Activated B cell treated with CpG ODN at 0.5 μM for 24 hours (primary cell): ENCODE results near the gene KAT14. TPM values are rescaled to one million over a fixed set of nuclear protein-coding genes. Genes with fewer than 3 reads are reported as not detected.
"Not testable (repeated sequence)": the region's sequence is repeated elsewhere in the genome, so short reads cannot be mapped to it uniquely, and the experiment has no call there.

Experiments
- ATAC-seq: fragments of 200-7000 bp; cut with Tn5 transposase; one replicate; pipeline ENCODE4 v1.10.0; 2021; ENCODE audit warnings: low read depth, mild to moderate bottlenecking, moderate library complexity
- CTCF ChIA-PET: fragments of 350-600 bp; sonication (Branson Sonifier 250); formaldehyde crosslinking; loops from one replicate; lab custom pipeline; 2021; ENCODE audit warnings: antibody characterized with exemption; lab: Charles Lee
- POLR2A ChIA-PET: fragments of 350-600 bp; sonication (Branson Sonifier 250); formaldehyde crosslinking; loops from one replicate; lab custom pipeline; 2021; ENCODE audit warnings: antibody characterized with exemption; lab: Charles Lee
- DNase-seq: peaks from one replicate; pipeline ENCODE4 v3.0.0; 2022
- H3K27ac Mint-ChIP-seq: one replicate; pipeline ENCODE4 v1.8.0; 2020; ENCODE audit warnings: mixed read lengths
- H3K27me3 Mint-ChIP-seq: one replicate; pipeline ENCODE4 v1.8.0; 2021; ENCODE audit warnings: mixed read lengths
- H3K36me3 Mint-ChIP-seq: one replicate; pipeline ENCODE4 v1.8.0; 2021; ENCODE audit warnings: low read depth, mixed read lengths
- H3K4me1 Mint-ChIP-seq: one replicate; pipeline ENCODE4 v1.8.0; 2021; ENCODE audit warnings: mixed read lengths
- H3K4me3 Mint-ChIP-seq: one replicate; pipeline ENCODE4 v1.8.0; 2020; ENCODE audit warnings: mild to moderate bottlenecking, mixed read lengths
- H3K9me3 Mint-ChIP-seq: one replicate; pipeline ENCODE4 v1.8.0; 2020; ENCODE audit warnings: mixed read lengths
- CTCF ChIP-seq: fragments of 200-600 bp; IDR thresholded peaks from one replicate; pipeline ENCODE4 v1.8.0; 2022; ENCODE audit warnings: antibody characterized with exemption, mild to moderate bottlenecking
- intact Hi-C: fragments of 100-400 bp; cut with micrococcal nuclease; formaldehyde crosslinking; loops from one replicate; pipeline ENCODE4 v1.15.1; 2024
- total RNA-seq: library from RNA; stranded (reverse); gene quantifications from 2 replicates; pipeline ENCODE4 v1.2.3, GENCODE V29; 2022

The KAT14 gene
- total RNA-seq, 1 donor from 2014 or later: 15.6 TPM

- DNase-seq: no peak
- intact Hi-C loops: no loop called here
- ChIA-PET CTCF (no interaction called here), POLR2A (no interaction called here)
- peaks cover 23% of the 10 kb centered on the region for H3K27me3 Mint-ChIP-seq
- H3K4me3 Mint-ChIP-seq: no peak overlapping the region
- no peaks in the 10 kb centered on the region for H3K4me1 Mint-ChIP-seq
- H3K27ac Mint-ChIP-seq: no peak overlapping the region
- H3K9me3 Mint-ChIP-seq: no peaks in the 10 kb centered on the region
- ATAC-seq: no peak
- H3K36me3 Mint-ChIP-seq: no peaks in the 10 kb centered on the region
- no peak for TF ChIP-seq CTCF
Measured at GRCh38 chr20:18091623-18092022, 46.0 kb upstream of the KAT14 start.

GRCh38 chr20:18092890-18093289 lies 44.8 kb upstream of the KAT14 start:
- ChIA-PET CTCF (no interaction called here), POLR2A (no interaction called here)
- intact Hi-C loops: no loop called here
- Mint-ChIP-seq H3K27ac (no peak overlapping the region), H3K9me3 (no peaks in the 10 kb centered on the region), H3K4me3 (no peak overlapping the region), H3K36me3 (no peaks in the 10 kb centered on the region), H3K4me1 (no peaks in the 10 kb centered on the region), H3K27me3 (peaks cover 21% of the 10 kb centered on the region)
- TF ChIP-seq CTCF: no peak
- no peak for ATAC-seq
- no peak for DNase-seq

GRCh38 chr20:18093388-18093787 lies 44.3 kb upstream of the KAT14 start:
- no peak for ATAC-seq
- ChIA-PET CTCF (no interaction called here), POLR2A (no interaction called here)
- Mint-ChIP-seq H3K27ac (no peak overlapping the region), H3K9me3 (no peaks in the 10 kb centered on the region), H3K4me1 (no peaks in the 10 kb centered on the region), H3K36me3 (no peaks in the 10 kb centered on the region), H3K4me3 (no peak overlapping the region), H3K27me3 (peaks cover 24% of the 10 kb centered on the region)
- no peak for DNase-seq
- intact Hi-C loops: no loop called here
- no peak for TF ChIP-seq CTCF

GRCh38 chr20:18094191-18094590 lies 43.5 kb upstream of the KAT14 start:
- Mint-ChIP-seq H3K36me3 (no peaks in the 10 kb centered on the region), H3K27ac (no peak overlapping the region), H3K4me3 (no peak overlapping the region), H3K4me1 (no peaks in the 10 kb centered on the region), H3K9me3 (no peaks in the 10 kb centered on the region), H3K27me3 (peaks cover 29% of the 10 kb centered on the region)
- DNase-seq: no peak
- no peak for ATAC-seq
- CTCF ChIA-PET: no interaction called here
- intact Hi-C loops: no loop called here
- no peak for TF ChIP-seq CTCF
- POLR2A ChIA-PET: no interaction called here

- CTCF ChIA-PET, H3K4me1 Mint-ChIP-seq, intact Hi-C loops, ATAC-seq, H3K36me3 Mint-ChIP-seq, DNase-seq, H3K27ac Mint-ChIP-seq, POLR2A ChIA-PET, H3K4me3 Mint-ChIP-seq, H3K9me3 Mint-ChIP-seq: not testable (repeated sequence)
- peaks cover 24% of the 10 kb centered on the region for H3K27me3 Mint-ChIP-seq
Measured at GRCh38 chr20:18100569-18100968, 37.1 kb upstream of the KAT14 start.

GRCh38 chr20:18101125-18101810 lies 36.4 kb upstream of the KAT14 start:
- Mint-ChIP-seq H3K4me3 (no peak overlapping the region), H3K27me3 (peaks cover 24% of the 10 kb centered on the region), H3K36me3 (no peaks in the 10 kb centered on the region), H3K4me1 (no peaks in the 10 kb centered on the region), H3K27ac (no peak overlapping the region), H3K9me3 (no peaks in the 10 kb centered on the region)
- ATAC-seq (no peak), DNase-seq (no peak)
- intact Hi-C loops: no loop called here
- ChIA-PET CTCF (no interaction called here), POLR2A (no interaction called here)
- no peak for TF ChIP-seq CTCF
